Mucosa of stomach (tissue), 1 donor: Measurements from ENCODE around the gene SKIC2.
"Not testable (repeated sequence)": the region's sequence is repeated elsewhere in the genome, so short reads cannot be mapped to it uniquely, and the experiment has no call there.

Source experiments
- H3K27me3 ChIP-seq: one replicate; pipeline ENCODE4 v1.7.0; 2013; ENCODE audit warnings: mild to moderate bottlenecking, low read length; ENCODE audit not compliant: control insufficient read depth, insufficient read depth
- H3K36me3 ChIP-seq: one replicate; pipeline ENCODE4 v1.7.0; 2013; ENCODE audit warnings: low read length; ENCODE audit not compliant: control insufficient read depth, insufficient read depth
- H3K4me1 ChIP-seq: one replicate; pipeline ENCODE4 v1.7.0; 2013; ENCODE audit warnings: mild to moderate bottlenecking, low read length; ENCODE audit not compliant: control insufficient read depth, insufficient read depth
- H3K4me3 ChIP-seq: one replicate; pipeline ENCODE4 v1.7.0; 2013; ENCODE audit warnings: low read length
- H3K9ac ChIP-seq: one replicate; pipeline ENCODE4 v1.7.0; 2013; ENCODE audit warnings: mild to moderate bottlenecking, low read length, moderate library complexity
- H3K9me3 ChIP-seq: one replicate; pipeline ENCODE4 v1.7.0; 2013; ENCODE audit warnings: mild to moderate bottlenecking, low read length, moderate library complexity; ENCODE audit not compliant: control insufficient read depth
- donor health status: Pancreatic carcinoma.

SKIC2 gene

GRCh38 chr6:32014547-32014946, 55.6 kb downstream of the SKIC2 start, which contains the start of gene C4B:
Gene C4B, plus strand, starts transcription at chr6:32014795. Its CDS starts 51 bp downstream, at chr6:32014846.
- not testable (repeated sequence) for H3K9me3 ChIP-seq, H3K4me1 ChIP-seq

More at GRCh38 chr6:32014547-32014946, 55.6 kb downstream of the SKIC2 start, which contains the start of gene C4B:
- H3K4me3 ChIP-seq, H3K9ac ChIP-seq, H3K36me3 ChIP-seq, H3K27me3 ChIP-seq: not testable (repeated sequence)
